Measurements from ENCODE around the gene PRM1. TPM values are rescaled to one million over a fixed set of nuclear protein-coding genes. Genes with fewer than 3 reads are reported as not detected.

PRM1 gene
- total and polyA plus RNA-seq, 4 donors = not detected

DNA sequence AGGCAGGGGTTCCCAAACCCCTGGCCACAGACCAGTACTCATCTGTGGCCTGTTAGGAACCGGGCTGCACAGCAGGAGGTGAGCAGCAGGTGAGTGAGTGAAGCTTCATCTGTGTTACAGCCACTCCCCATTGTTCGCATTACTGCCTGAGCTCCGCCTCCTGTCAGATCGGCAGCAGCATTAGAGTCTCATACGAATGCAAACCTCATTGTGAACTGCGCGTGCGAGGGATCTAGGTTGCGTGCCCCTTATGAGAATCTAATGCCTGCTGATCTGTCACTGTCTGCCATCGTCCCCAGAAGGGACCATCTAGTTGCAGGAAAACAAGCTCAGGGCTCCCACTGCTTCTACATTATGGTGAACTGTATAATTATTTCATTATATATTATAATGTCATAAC is 39.0 kb upstream of the PRM1 start:
- Histone ChIP-seq H3K4me1 (ENCODE audit: control insufficient read depth in 5 of 5, insufficient read depth in 5 of 5, low read length in 5 of 5) (peaks cover 0 to 19% (median 4%) of the 10 kb centered on the region in 5 donors), H3K4me3 (no peak overlapping the region), H3K9ac (ENCODE audit: insufficient read depth in 1 of 2, low read length in 2 of 2) (no peak overlapping the region), H3K27me3 (ENCODE audit: control insufficient read depth in 3 of 3, insufficient read depth in 3 of 3, low read length in 2 of 3) (no peaks in the 10 kb centered on the region), H3K9me3 (ENCODE audit: control insufficient read depth in 4 of 4, insufficient read depth in 3 of 4, low read length in 3 of 4) (no peaks in the 10 kb centered on the region), H3K36me3 (ENCODE audit: control insufficient read depth in 4 of 4, insufficient read depth in 4 of 4, low read length in 4 of 4) (no peaks in the 10 kb centered on the region), H3K27ac (ENCODE audit: low read depth in 1 of 2, low read length in 1 of 2) (no peak overlapping the region)
- ATAC-seq (ENCODE audit: insufficient read depth, low FRiP score) = no peak
- no peak for DNase-seq
- TF ChIP-seq, protein P1, sequence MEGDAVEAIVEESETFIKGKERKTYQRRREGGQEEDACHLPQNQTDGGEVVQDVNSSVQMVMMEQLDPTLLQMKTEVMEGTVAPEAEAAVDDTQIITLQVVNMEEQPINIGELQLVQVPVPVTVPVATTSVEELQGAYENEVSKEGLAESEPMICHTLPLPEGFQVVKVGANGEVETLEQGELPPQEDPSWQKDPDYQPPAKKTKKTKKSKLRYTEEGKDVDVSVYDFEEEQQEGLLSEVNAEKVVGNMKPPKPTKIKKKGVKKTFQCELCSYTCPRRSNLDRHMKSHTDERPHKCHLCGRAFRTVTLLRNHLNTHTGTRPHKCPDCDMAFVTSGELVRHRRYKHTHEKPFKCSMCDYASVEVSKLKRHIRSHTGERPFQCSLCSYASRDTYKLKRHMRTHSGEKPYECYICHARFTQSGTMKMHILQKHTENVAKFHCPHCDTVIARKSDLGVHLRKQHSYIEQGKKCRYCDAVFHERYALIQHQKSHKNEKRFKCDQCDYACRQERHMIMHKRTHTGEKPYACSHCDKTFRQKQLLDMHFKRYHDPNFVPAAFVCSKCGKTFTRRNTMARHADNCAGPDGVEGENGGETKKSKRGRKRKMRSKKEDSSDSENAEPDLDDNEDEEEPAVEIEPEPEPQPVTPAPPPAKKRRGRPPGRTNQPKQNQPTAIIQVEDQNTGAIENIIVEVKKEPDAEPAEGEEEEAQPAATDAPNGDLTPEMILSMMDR (IDR thresholded peaks at IDR 0.05; ENCODE audit: control extremely low read depth, extremely low read depth) = no peak
- 86 to 92% methylated on average over 10 of the region's 10 CpGs for WGBS, 2 donors

GRCh38 chr16:11319529-11320146 is 38.5 kb upstream of the PRM1 start:
- ATAC-seq (ENCODE audit: insufficient read depth, low FRiP score) (no peak), DNase-seq (no peak)
- Histone ChIP-seq H3K4me1 (ENCODE audit: control insufficient read depth in 5 of 5, insufficient read depth in 5 of 5, low read length in 5 of 5) (peaks cover 0 to 24% (median 4%) of the 10 kb centered on the region in 5 donors), H3K27me3 (ENCODE audit: control insufficient read depth in 3 of 3, insufficient read depth in 3 of 3, low read length in 2 of 3) (no peaks in the 10 kb centered on the region), H3K36me3 (ENCODE audit: control insufficient read depth in 4 of 4, insufficient read depth in 4 of 4, low read length in 4 of 4) (no peaks in the 10 kb centered on the region), H3K9me3 (ENCODE audit: control insufficient read depth in 4 of 4, insufficient read depth in 3 of 4, low read length in 3 of 4) (no peaks in the 10 kb centered on the region), H3K9ac (ENCODE audit: insufficient read depth in 1 of 2, low read length in 2 of 2) (no peak overlapping the region), H3K4me3 (no peak overlapping the region), H3K27ac (ENCODE audit: low read depth in 1 of 2, low read length in 1 of 2) (no peak overlapping the region)
- TF ChIP-seq, protein P1 (IDR thresholded peaks at IDR 0.05; ENCODE audit: control extremely low read depth, extremely low read depth) = no peak
- 64 to 71% methylated on average over 8 of the region's 8 CpGs for WGBS, 2 donors

DNA sequence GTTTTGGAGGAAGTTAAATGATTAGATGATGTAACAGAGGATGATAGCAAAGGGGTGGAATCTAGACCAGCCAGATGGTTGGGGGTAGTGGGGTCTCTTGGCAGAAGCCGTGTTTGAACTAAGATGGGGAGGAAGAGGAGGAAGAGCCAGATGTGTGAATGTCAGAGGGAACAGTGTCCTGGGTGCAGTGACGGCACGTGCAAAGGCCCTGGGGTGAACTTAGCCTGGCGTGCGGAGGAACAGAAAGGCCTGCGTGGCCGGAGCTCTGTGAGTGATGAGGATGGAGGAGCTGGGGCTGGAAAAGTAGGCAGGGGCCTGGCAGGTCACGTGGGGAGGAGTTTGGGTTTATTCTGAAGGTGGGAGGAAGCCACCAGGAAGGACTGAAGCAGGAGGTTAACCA is 37.7 kb upstream of the PRM1 start:
- Histone ChIP-seq H3K36me3 (ENCODE audit: control insufficient read depth in 4 of 4, insufficient read depth in 4 of 4, low read length in 4 of 4) (no peaks in the 10 kb centered on the region), H3K27me3 (ENCODE audit: control insufficient read depth in 3 of 3, insufficient read depth in 3 of 3, low read length in 2 of 3) (no peaks in the 10 kb centered on the region), H3K9me3 (ENCODE audit: control insufficient read depth in 4 of 4, insufficient read depth in 3 of 4, low read length in 3 of 4) (no peaks in the 10 kb centered on the region), H3K4me3 (no peak overlapping the region), H3K4me1 (ENCODE audit: control insufficient read depth in 5 of 5, insufficient read depth in 5 of 5, low read length in 5 of 5) (peaks cover 0 to 32% (median 4%) of the 10 kb centered on the region in 5 donors), H3K9ac (ENCODE audit: insufficient read depth in 1 of 2, low read length in 2 of 2) (no peak overlapping the region), H3K27ac (ENCODE audit: low read depth in 1 of 2, low read length in 1 of 2) (no peak overlapping the region)
- WGBS, 2 donors = 84 to 91% methylated on average over 8 of the region's 8 CpGs
- no peak for DNase-seq
- TF ChIP-seq, protein P1 (IDR thresholded peaks at IDR 0.05; ENCODE audit: control extremely low read depth, extremely low read depth) = no peak
- ATAC-seq (ENCODE audit: insufficient read depth, low FRiP score) = no peak

All from lung (tissue), 12 donors.